IMR-90 (cell line): ENCODE results near the gene IL19. TPM values are rescaled to one million over a fixed set of nuclear protein-coding genes. Genes with fewer than 3 reads are reported as not detected.

ENCODE experiments used
- ATAC-seq: fragments of 200-7000 bp; cut with Tn5 transposase; 2 replicates; pipeline ENCODE4 v1.9.1; 2020; ENCODE audit warnings: low read depth, mild to moderate bottlenecking, moderate library complexity
- BruUV-seq: library from RNA; stranded (reverse); fragments of 400-500 nt; replicated peaks from 2 replicates; lab custom pipeline; 2021; lab: Mats Ljungman, UMichigan
- CTCF ChIA-PET: fragments of 300-600 bp; formaldehyde crosslinking; extraction: SDS; loops from one replicate; lab custom pipeline; 2021; ENCODE audit warnings: antibody characterized with exemption; lab: Yijun Ruan, JAX
- POLR2A ChIA-PET: fragments of 300-600 bp; sonication (Branson Sonifier 250); formaldehyde crosslinking; loops from one replicate; lab custom pipeline; 2022; ENCODE audit warnings: antibody characterized with exemption; ENCODE audit not compliant: unreplicated experiment; lab: Charles Lee
- DNase-seq: peaks from one replicate; pipeline ENCODE4 v3.0.0; 2013
- H2AFZ ChIP-seq: replicated peaks from 2 replicates; pipeline ENCODE3; 2013; ENCODE audit warnings: low read length, mild to moderate bottlenecking; ENCODE audit not compliant: poor library complexity
- H2AK5ac ChIP-seq: 2 replicates; pipeline ENCODE4 v1.6.1; 2013; ENCODE audit warnings: low read depth, low read length, inconsistent platforms
- H2AK9ac ChIP-seq: replicated peaks from 2 replicates; pipeline ENCODE3; 2013; ENCODE audit warnings: mild to moderate bottlenecking, low read depth, low read length, moderate library complexity; ENCODE audit not compliant: poor library complexity
- H2BK120ac ChIP-seq: 2 replicates; pipeline ENCODE4 v1.6.1; 2013; ENCODE audit warnings: low read depth, low read length, inconsistent platforms
- H2BK15ac ChIP-seq: 3 replicates; pipeline ENCODE4 v1.6.1; 2013; ENCODE audit warnings: low read depth, low read length, inconsistent platforms
- H2BK20ac ChIP-seq: 2 replicates; pipeline ENCODE4 v1.6.1; 2013; ENCODE audit warnings: low read depth, mild to moderate bottlenecking, inconsistent platforms, low read length, moderate library complexity
- H2BK5ac ChIP-seq: 2 replicates; pipeline ENCODE4 v1.6.1; 2013; ENCODE audit warnings: mild to moderate bottlenecking, low read depth, low read length, inconsistent platforms; ENCODE audit not compliant: poor library complexity, severe bottlenecking
- H3K14ac ChIP-seq: replicated peaks from 2 replicates; pipeline ENCODE4 v1.6.1; 2013; ENCODE audit warnings: low read depth, low read length, inconsistent platforms
- H3K18ac ChIP-seq: 2 replicates; pipeline ENCODE4 v1.6.1; 2013; ENCODE audit warnings: low read depth, low read length, control low read depth
- H3K23ac ChIP-seq: 2 replicates; pipeline ENCODE4 v1.6.1; 2013; ENCODE audit warnings: low read depth, low read length, inconsistent platforms
- H3K27ac ChIP-seq: 2 replicates; pipeline ENCODE4 v1.5.1; 2013; ENCODE audit warnings: mild to moderate bottlenecking, control low read depth, low read length; ENCODE audit not compliant: insufficient read depth
- H3K27me3 ChIP-seq: 2 replicates; pipeline ENCODE4 v1.6.1; 2013; ENCODE audit warnings: low read length; ENCODE audit not compliant: control insufficient read depth, insufficient read depth
- H3K36me3 ChIP-seq: 2 replicates; pipeline ENCODE4 v1.6.1; 2013; ENCODE audit warnings: low read length, mixed read lengths; ENCODE audit not compliant: control insufficient read depth, insufficient read depth
- H3K4ac ChIP-seq: 2 replicates; pipeline ENCODE4 v1.6.1; 2013; ENCODE audit warnings: low read depth, low read length, inconsistent platforms
- H3K4me1 ChIP-seq: 2 replicates; pipeline ENCODE4 v1.6.1; 2013; ENCODE audit warnings: low read length, mixed read lengths; ENCODE audit not compliant: control insufficient read depth, insufficient read depth
- H3K4me2 ChIP-seq: 2 replicates; pipeline ENCODE4 v1.6.1; 2013; ENCODE audit warnings: low read depth, mild to moderate bottlenecking, control low read depth, low read length, moderate library complexity
- H3K4me3 ChIP-seq: 2 replicates; pipeline ENCODE4 v1.5.1; 2013; ENCODE audit warnings: low read depth, mild to moderate bottlenecking, control low read depth, low read length, moderate library complexity; ENCODE audit not compliant: insufficient read depth
- H3K56ac ChIP-seq: 2 replicates; pipeline ENCODE4 v1.6.1; 2013; ENCODE audit warnings: low read length, inconsistent platforms; ENCODE audit not compliant: insufficient read depth; ENCODE audit errors: extremely low read depth
- H3K79me1 ChIP-seq, 2 experiments: 2 replicates each; pipeline ENCODE4 v1.6.1; 2013; ENCODE audit warnings: low read length in 2 of 2, inconsistent platforms in 1 of 2, low read depth in 1 of 2
- H3K9ac ChIP-seq: 2 replicates; pipeline ENCODE4 v1.6.1; 2013; ENCODE audit warnings: low read depth, low read length, control low read depth
- H3K9me1 ChIP-seq: 2 replicates; pipeline ENCODE4 v1.6.1; 2013; ENCODE audit warnings: low read length, inconsistent platforms; ENCODE audit not compliant: insufficient read depth
- H3K9me3 ChIP-seq: 2 replicates; pipeline ENCODE4 v1.6.1; 2013; ENCODE audit warnings: low read length; ENCODE audit not compliant: control insufficient read depth, insufficient read depth
- H4K20me1 ChIP-seq: 2 replicates; pipeline ENCODE4 v1.6.1; 2013; ENCODE audit warnings: low read length, inconsistent platforms; ENCODE audit not compliant: insufficient read depth
- H4K5ac ChIP-seq: 2 replicates; pipeline ENCODE4 v1.6.1; 2013; ENCODE audit warnings: mild to moderate bottlenecking, low read depth, low read length, control low read depth
- H4K8ac ChIP-seq, 2 experiments: 2 replicates each; pipeline ENCODE4 v1.6.1; 2013; ENCODE audit warnings: low read depth in 2 of 2, low read length in 2 of 2, control low read depth in 1 of 2, inconsistent platforms in 1 of 2
- H4K91ac ChIP-seq: 2 replicates; pipeline ENCODE4 v1.6.1; 2013; ENCODE audit warnings: low read depth, low read length, inconsistent platforms; ENCODE audit not compliant: insufficient read depth
- BHLHE40 ChIP-seq: fragments of 150-350 bp; IDR thresholded peaks from 2 replicates; pipeline ENCODE4 v1.6.1; 2016; ENCODE audit warnings: mild to moderate bottlenecking, low read depth, low read length
- CEBPB ChIP-seq: IDR thresholded peaks from 2 replicates; pipeline ENCODE4 v1.6.1; 2012; ENCODE audit warnings: low read depth, low read length, improper control_type of control experiment
- CHD1 ChIP-seq: IDR thresholded peaks from 2 replicates; pipeline ENCODE4 v1.6.1; 2012; ENCODE audit warnings: low read depth, low read length, improper control_type of control experiment
- CTCF ChIP-seq: conservative IDR thresholded peaks from 2 replicates; pipeline ENCODE4 v1.5.1; 2012; ENCODE audit warnings: mild to moderate bottlenecking, low read depth, low read length, improper control_type of control experiment
- ELK1 ChIP-seq: fragments of 150-350 bp; IDR thresholded peaks from 2 replicates; pipeline ENCODE4 v1.6.1; 2016; ENCODE audit warnings: low read depth, mild to moderate bottlenecking, low read length, moderate library complexity, borderline replicate concordance
- FOS ChIP-seq: fragments of 150-350 bp; IDR thresholded peaks from 2 replicates; pipeline ENCODE4 v1.6.1; 2016; ENCODE audit warnings: low read depth, low read length
- MAFK ChIP-seq: IDR thresholded peaks from 2 replicates; pipeline ENCODE4 v1.6.1; 2012; ENCODE audit warnings: low read depth, low read length, improper control_type of control experiment
- MAZ ChIP-seq: IDR thresholded peaks from 2 replicates; pipeline ENCODE4 v1.6.1; 2012; ENCODE audit warnings: low read depth, mild to moderate bottlenecking, low read length, improper control_type of control experiment, moderate library complexity, borderline replicate concordance
- MXI1 ChIP-seq: IDR thresholded peaks from 2 replicates; pipeline ENCODE4 v1.6.1; 2012; ENCODE audit warnings: low read depth, mild to moderate bottlenecking, low read length, moderate library complexity, borderline replicate concordance
- NFE2L2 ChIP-seq: fragments of 150-350 bp; IDR thresholded peaks from 2 replicates; pipeline ENCODE4 v1.6.1; 2016; ENCODE audit warnings: low read depth, mild to moderate bottlenecking, low read length
- POLR2A ChIP-seq: IDR thresholded peaks from 2 replicates; pipeline ENCODE4 v1.6.1; 2012; ENCODE audit warnings: mild to moderate bottlenecking, low read depth, low read length
- RAD21 ChIP-seq: IDR thresholded peaks from 2 replicates; pipeline ENCODE4 v1.6.1; 2012; ENCODE audit warnings: low read length, improper control_type of control experiment
- RCOR1 ChIP-seq: IDR thresholded peaks from 2 replicates; pipeline ENCODE4 v1.6.1; 2012; ENCODE audit warnings: mild to moderate bottlenecking, low read length, improper control_type of control experiment; ENCODE audit not compliant: insufficient replicate concordance
- RFX5 ChIP-seq: IDR thresholded peaks from 2 replicates; pipeline ENCODE4 v1.8.0; 2012; ENCODE audit warnings: low read depth, mild to moderate bottlenecking, low read length, moderate library complexity
- SMC3 ChIP-seq: fragments of 150-350 bp; IDR thresholded peaks from 2 replicates; pipeline ENCODE4 v1.6.1; 2016; ENCODE audit warnings: low read depth, mild to moderate bottlenecking, antibody characterized with exemption, low read length, moderate library complexity
- USF2 ChIP-seq: fragments of 150-350 bp; IDR thresholded peaks from 2 replicates; pipeline ENCODE4 v1.6.1; 2017; ENCODE audit warnings: mild to moderate bottlenecking, antibody characterized with exemption, low read length, low read depth
- dilution Hi-C: fragments of 300-500 bp; cut with HindIII; formaldehyde crosslinking; loops from one replicate; pipeline ENCODE4 v1.14.3; 2018; ENCODE audit warnings: low sequenced_read_pairs; ENCODE audit not compliant: unreplicated experiment
- in situ Hi-C: fragments of 300-500 bp; cut with MboI; formaldehyde crosslinking; loops from 3 replicates; pipeline ENCODE4 v1.14.3; 2019; ENCODE audit warnings: low sequenced_read_pairs, inconsistent platforms, mixed read lengths
- intact Hi-C: fragments of 100-400 bp; cut with micrococcal nuclease; formaldehyde crosslinking; loops from 2 replicates; pipeline ENCODE4 v1.10.0; 2022
- polyA plus RNA-seq, 3 experiments: library from polyadenylated mRNA; depleted of rRNA; stranded (reverse); fragments of >200 nt; gene quantifications; 2 replicates each; pipeline ENCODE4 v1.2.3, GENCODE V29; 2012; ENCODE audit warnings: low replicate concordance in 1 of 3
- total RNA-seq: library from RNA; depleted of rRNA; stranded (reverse); fragments of >200 nt; gene quantifications from 2 replicates; pipeline ENCODE4 v1.2.3, GENCODE V29; 2012

The IL19 gene
- total and polyA plus RNA-seq, 2 of the 4 experiments (the other 2 are of a cell fraction), result not detected

- ATAC-seq, result no peak
- Histone ChIP-seq H3K14ac (no peak overlapping the region), H3K56ac (no peak overlapping the region), H2AFZ (no peak overlapping the region), H2BK120ac (no peak overlapping the region), H3K23ac (no peak overlapping the region), H4K8ac (no peak overlapping the region), H2AK9ac (no peak overlapping the region), H3K4ac (no peak overlapping the region), H3K27ac (no peak overlapping the region), H3K9me1 (no peaks in the 10 kb centered on the region), H3K4me2 (no peak overlapping the region), H3K4me3 (no peak overlapping the region), H3K18ac (no peak overlapping the region), H3K9me3 (no peaks in the 10 kb centered on the region), H2AK5ac (no peak overlapping the region), H4K91ac (no peak overlapping the region), H2BK20ac (no peak overlapping the region), H4K5ac (no peak overlapping the region), H3K4me1 (no peaks in the 10 kb centered on the region), H3K27me3 (peaks cover 2% of the 10 kb centered on the region; the same call in 1 of the 2 replicates), H3K9ac (no peak overlapping the region), H2BK5ac (no peak overlapping the region), H2BK15ac (no peak overlapping the region; the same call in 2 of the 3 replicates), H3K79me1 (no peaks in the 10 kb centered on the region), H4K20me1 (no peaks in the 10 kb centered on the region), H3K36me3 (no peaks in the 10 kb centered on the region)
- TF ChIP-seq RFX5 (no peak), FOS (no peak), SMC3 (no peak), MAZ (no peak), MXI1 (no peak), RCOR1 (no peak), CEBPB (no peak), USF2 (no peak), POLR2A (no peak), RAD21 (no peak), MAFK (no peak), ELK1 (no peak), NFE2L2 (no peak), CHD1 (no peak), BHLHE40 (no peak), CTCF (no peak)
- BruUV-seq, result no TSS peak
- intact Hi-C loops, result no loop called here
- ChIA-PET CTCF (interaction anchor here (1.0 kb wide), 1 partner anchor 19 kb away, joined by 3 read pairs; the partner anchor contains the start of gene IL20), POLR2A (no interaction called here)
- DNase-seq, result no peak
- in situ Hi-C loops, result no loop called here
- dilution Hi-C loops, result no loop called here
These were observed 75.9 kb downstream of the IL19 start for GRCh38 chr1:206846487-206846886.
